22Rv1 (cell line): Measurements from ENCODE around the gene ZNF436.
"Not testable (repeated sequence)": the region's sequence is repeated elsewhere in the genome, so short reads cannot be mapped to it uniquely, and the experiment has no call there.

Experiments
- H3K27ac ChIP-seq: fragments of 450-650 bp; 2 replicates; pipeline ENCODE4 v1.5.1; 2017
- CTCF ChIP-seq: fragments of 450-650 bp; IDR thresholded peaks from 2 replicates; pipeline ENCODE4 v1.5.1; 2017; ENCODE audit warnings: mild to moderate bottlenecking
- ZFX ChIP-seq: fragments of 450-650 bp; IDR thresholded peaks from 2 replicates; pipeline ENCODE4 v1.6.1; 2017; ENCODE audit warnings: antibody characterized with exemption, borderline replicate concordance

ZNF436 gene

DNA sequence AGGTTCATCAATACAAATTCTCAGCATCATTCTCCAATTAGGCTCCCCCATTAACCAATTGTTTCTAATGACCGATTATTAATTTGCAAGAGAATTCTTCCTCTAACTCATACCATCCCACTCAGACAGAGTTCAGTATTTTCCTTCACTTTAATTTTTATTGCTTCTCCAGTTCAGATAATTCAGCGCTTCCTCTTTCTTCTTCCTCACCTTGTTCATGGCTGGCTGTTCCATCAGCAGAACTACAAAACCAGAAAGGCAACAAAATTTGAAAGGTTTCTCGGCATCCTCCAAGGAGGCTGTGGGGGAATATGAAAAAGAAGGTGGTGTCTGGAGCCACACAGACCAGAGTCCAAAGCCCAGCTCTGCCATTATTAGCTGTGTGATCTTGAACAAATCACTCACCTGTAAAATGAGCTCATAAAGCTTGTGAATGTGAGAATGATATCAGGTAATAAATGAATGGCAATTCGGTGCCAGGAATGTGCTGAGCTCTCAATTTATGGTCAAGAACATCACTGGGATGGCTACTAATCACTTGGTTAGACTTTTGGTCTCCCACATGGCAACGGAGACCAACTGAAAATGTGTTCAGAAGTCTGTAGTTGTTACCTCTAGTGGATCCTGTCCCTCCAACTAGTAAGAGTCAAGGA is 11.7 kb upstream of the ZNF436 start:
- no peak overlapping the region for H3K27ac ChIP-seq
- no peak for TF ChIP-seq CTCF
- TF ChIP-seq ZFX = no peak

DNA sequence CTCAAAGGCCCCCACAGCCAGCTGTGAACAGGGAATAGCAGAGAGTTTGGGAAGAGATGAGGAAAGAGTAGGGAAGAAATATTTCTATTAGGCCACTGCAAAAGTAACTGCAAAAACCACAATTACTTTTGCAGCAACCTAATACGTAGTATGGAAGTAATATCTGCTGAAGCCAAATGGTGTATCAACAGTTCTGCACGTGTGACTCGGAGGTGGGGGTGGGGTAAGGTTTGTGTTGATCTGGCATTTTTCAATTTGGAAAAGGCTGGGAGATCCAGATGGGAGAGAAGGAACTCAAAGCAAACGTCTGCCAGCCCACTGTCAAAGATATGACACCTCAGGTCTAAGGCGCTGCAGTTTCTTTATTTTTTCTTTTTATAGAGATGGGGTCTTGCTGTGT is 11.1 kb upstream of the ZNF436 start:
- H3K27ac ChIP-seq = no peak overlapping the region
- no peak for TF ChIP-seq CTCF
- no peak for TF ChIP-seq ZFX

DNA sequence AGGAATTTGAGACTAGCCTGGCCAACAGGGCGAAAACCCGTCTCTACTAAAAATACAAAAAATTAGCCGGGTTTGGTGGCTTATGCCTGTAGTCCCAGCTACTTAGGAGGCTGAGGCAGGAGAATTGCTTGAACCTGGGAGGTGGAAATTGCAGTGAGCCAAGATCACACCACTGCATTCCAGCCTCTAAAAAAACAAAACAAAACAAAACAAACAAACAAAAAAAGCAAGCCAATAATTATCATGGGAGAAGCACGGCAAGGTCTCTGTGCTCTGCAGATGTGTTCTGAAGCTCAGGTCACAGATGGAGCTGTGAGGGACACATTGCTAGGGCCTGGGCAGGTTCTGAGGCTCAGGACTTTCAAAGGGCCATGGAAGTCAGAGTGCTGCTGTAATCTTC is 10.6 kb upstream of the ZNF436 start:
- not testable (repeated sequence) for H3K27ac ChIP-seq

- no peak for TF ChIP-seq CTCF
- no peak for TF ChIP-seq ZFX
- H3K27ac ChIP-seq = peak overlapping the region; percentile 44
Observed at GRCh38 chr1:23376890-23377811, 7.5 kb upstream of the ZNF436 start.

GRCh38 chr1:23374079-23374735 is 4.6 kb upstream of the ZNF436 start:
- not testable (repeated sequence) for H3K27ac ChIP-seq

GRCh38 chr1:23371987-23372880 is 2.6 kb upstream of the ZNF436 start:
- H3K27ac ChIP-seq = no peak overlapping the region
- TF ChIP-seq CTCF (no peak), ZFX (no peak)

DNA sequence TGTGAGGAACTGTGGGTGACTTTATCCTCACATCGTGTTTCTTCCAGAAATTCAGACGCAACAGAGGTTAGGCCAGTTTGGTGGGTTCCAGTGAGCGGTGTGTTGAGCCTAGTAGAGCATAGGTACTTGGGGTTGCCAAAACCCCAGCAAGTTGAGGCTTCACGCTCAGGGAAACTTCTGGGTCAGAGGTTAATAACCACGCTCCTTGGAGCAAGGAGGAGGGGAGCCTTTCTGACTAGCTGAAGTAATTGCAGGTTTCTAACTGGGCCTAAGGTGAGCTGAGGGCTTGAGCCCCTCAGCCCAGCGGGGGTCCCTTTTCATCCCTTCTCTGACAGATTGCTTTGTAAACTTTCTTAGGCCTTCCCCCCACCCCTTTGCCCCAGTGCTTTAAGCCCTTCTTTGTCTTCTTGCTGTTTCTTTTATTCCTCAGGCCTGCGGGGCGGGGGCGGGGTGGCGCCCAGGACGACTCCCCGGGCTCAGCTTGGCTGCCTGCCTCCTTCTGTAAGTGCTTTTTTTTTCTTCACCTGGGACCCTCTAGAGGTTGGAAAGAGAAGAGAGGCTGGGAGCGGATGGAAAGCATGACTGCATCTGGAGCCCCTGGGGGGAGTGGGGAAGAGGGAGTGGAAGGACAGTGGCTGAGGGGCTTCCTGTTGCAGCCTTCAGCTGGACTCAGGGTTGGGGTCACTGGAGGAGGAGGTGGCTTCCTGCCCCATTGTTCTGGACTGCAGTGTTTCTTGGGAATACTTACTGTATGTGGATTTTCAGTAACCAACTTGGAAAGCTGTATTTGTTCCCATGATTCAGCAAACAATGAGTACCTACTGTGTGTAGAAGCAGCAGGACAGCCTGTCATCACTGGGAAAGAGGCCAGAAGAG is 1.3 kb upstream of the ZNF436 start:
- no peak overlapping the region for H3K27ac ChIP-seq
- TF ChIP-seq CTCF (no peak), ZFX (no peak)
